Measurements from ENCODE around the gene ARHGAP27. TPM values are rescaled to one million over a fixed set of nuclear protein-coding genes. Genes with fewer than 3 reads are reported as not detected.
"Not testable (repeated sequence)": the region's sequence is repeated elsewhere in the genome, so short reads cannot be mapped to it uniquely, and the experiment has no call there.

Gene ARHGAP27
- total RNA-seq, 1 donor from 2014 or later = 155 TPM

DNA sequence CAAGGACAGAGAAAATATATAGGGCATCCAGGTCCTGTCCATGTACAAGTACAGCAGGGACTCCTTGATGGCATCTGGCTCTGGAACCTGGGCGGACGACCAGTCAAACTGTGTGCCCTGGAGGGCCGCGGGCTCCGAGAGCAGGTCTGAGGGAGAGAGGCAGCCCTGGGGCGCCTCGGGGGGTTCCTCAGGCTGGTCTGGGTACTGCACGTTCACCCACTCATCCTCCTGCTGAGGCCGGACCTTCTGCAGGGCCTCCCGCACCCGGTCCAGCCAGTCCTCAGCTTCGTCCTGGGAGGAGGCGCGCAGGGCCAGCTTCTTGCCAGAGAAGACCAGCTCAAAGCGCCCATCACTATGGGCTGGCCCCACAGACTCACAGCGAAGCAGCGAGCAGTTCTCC is 21.1 kb upstream of the ARHGAP27 start:
- H3K4me3 Mint-ChIP-seq (ENCODE audit: unreplicated experiment); H3K27me3 Mint-ChIP-seq (ENCODE audit: unreplicated experiment); DNase-seq (ENCODE audit: low spot score); H3K9me3 Mint-ChIP-seq (ENCODE audit: unreplicated experiment); H3K4me1 Mint-ChIP-seq (ENCODE audit: unreplicated experiment); H3K27ac Mint-ChIP-seq (ENCODE audit: unreplicated experiment): not testable (repeated sequence)
- H3K36me3 Mint-ChIP-seq (ENCODE audit: low read depth, unreplicated experiment) = peaks cover 14% of the 10 kb centered on the region
- TF ChIP-seq, protein P1, sequence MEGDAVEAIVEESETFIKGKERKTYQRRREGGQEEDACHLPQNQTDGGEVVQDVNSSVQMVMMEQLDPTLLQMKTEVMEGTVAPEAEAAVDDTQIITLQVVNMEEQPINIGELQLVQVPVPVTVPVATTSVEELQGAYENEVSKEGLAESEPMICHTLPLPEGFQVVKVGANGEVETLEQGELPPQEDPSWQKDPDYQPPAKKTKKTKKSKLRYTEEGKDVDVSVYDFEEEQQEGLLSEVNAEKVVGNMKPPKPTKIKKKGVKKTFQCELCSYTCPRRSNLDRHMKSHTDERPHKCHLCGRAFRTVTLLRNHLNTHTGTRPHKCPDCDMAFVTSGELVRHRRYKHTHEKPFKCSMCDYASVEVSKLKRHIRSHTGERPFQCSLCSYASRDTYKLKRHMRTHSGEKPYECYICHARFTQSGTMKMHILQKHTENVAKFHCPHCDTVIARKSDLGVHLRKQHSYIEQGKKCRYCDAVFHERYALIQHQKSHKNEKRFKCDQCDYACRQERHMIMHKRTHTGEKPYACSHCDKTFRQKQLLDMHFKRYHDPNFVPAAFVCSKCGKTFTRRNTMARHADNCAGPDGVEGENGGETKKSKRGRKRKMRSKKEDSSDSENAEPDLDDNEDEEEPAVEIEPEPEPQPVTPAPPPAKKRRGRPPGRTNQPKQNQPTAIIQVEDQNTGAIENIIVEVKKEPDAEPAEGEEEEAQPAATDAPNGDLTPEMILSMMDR (IDR thresholded peaks at IDR 0.05; ENCODE audit: unreplicated experiment) = peak; percentile 10

DNA sequence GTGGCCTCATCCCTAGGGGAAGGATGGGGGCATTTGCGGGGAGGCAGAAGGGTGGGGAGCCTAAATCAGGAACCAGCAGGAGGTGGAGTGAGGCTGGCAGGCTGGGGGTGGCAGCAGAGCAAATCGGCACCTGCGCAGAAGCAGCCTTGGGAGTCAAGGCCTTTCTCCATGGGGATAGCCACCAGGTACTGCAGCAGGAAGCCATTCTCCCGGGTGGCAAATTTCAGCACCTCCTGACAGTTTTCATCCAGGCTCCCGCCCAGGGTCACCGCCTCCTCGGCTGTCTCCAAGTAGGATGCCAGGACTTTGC is 20.5 kb upstream of the ARHGAP27 start:
- not testable (repeated sequence) for DNase-seq (ENCODE audit: low spot score); H3K4me1 Mint-ChIP-seq (ENCODE audit: unreplicated experiment); H3K27ac Mint-ChIP-seq (ENCODE audit: unreplicated experiment); H3K9me3 Mint-ChIP-seq (ENCODE audit: unreplicated experiment); H3K27me3 Mint-ChIP-seq (ENCODE audit: unreplicated experiment); H3K4me3 Mint-ChIP-seq (ENCODE audit: unreplicated experiment)
- H3K36me3 Mint-ChIP-seq (ENCODE audit: low read depth, unreplicated experiment) = peaks cover 14% of the 10 kb centered on the region

DNA sequence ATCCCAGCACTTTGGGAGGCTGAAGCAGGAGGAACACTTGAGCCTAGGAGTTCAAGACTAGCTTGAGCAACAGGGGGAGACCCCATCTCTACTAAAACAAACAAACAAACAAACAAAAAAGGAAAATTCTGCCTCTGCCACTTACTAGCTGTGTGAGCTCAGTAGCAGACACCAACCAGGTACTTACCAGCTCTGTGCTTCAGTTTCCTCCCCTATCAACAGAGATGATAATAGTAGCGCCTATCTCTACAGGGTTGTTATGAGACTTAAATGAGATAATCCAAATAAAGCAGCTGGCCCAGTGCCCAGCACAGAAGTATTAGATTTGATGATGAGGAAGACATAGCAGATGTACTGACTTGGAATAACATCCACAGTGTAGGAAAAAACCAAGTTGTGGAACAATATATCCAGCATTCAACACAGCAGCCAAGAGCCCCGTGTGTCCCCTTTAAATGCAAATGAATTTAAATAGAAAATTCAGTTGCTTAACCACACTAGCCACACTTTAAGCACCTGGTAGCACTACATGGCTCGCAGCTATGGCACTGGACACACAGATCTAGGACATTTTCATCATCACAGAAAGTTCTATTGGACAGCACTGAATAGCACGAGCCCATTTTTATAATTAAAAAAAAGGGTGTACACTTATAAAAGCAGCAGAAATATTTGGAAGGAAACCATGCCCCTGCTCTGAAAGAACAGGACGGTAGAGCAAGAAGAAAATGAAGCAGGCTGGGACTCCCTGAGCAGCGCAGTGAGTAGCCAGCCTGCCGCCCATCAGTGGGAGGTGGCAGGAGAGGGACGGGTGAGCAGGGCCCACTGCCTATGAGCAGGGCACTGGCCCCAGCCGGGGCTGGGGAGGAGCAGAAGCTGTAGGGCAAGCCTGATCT is 19.9 kb upstream of the ARHGAP27 start:
- H3K36me3 Mint-ChIP-seq (ENCODE audit: low read depth, unreplicated experiment) = peaks cover 14% of the 10 kb centered on the region
- not testable (repeated sequence) for H3K9me3 Mint-ChIP-seq (ENCODE audit: unreplicated experiment); H3K27ac Mint-ChIP-seq (ENCODE audit: unreplicated experiment); H3K4me1 Mint-ChIP-seq (ENCODE audit: unreplicated experiment); H3K27me3 Mint-ChIP-seq (ENCODE audit: unreplicated experiment); DNase-seq (ENCODE audit: low spot score); H3K4me3 Mint-ChIP-seq (ENCODE audit: unreplicated experiment)

DNA sequence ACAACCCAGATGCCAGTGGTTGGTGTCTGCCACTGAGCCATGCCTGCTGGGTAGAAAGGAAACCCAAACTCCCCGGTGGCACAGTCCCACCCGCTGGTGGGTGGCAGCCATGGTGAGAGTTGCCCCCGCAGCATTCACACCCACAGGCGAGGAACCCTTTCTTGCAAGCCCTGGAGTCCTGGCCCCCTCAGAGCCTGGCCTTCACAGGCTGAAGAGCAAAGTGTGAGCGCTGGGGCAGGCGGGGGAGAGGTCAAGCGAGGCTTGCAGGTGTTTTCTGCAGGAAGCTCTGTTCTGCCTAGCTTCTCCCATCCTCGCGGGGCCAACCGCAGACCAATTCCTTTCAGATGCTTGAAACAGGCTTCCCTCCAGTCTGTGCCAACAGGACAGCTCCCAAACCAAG is 19.0 kb upstream of the ARHGAP27 start:
- Mint-ChIP-seq H3K4me1 (ENCODE audit: unreplicated experiment) (peaks cover 11% of the 10 kb centered on the region), H3K36me3 (ENCODE audit: low read depth, unreplicated experiment) (peaks cover 14% of the 10 kb centered on the region)
- H3K4me3 Mint-ChIP-seq (ENCODE audit: unreplicated experiment); H3K27me3 Mint-ChIP-seq (ENCODE audit: unreplicated experiment); DNase-seq (ENCODE audit: low spot score); H3K9me3 Mint-ChIP-seq (ENCODE audit: unreplicated experiment); H3K27ac Mint-ChIP-seq (ENCODE audit: unreplicated experiment): not testable (repeated sequence)

GRCh38 chr17:45451131-45451530 is 18.5 kb upstream of the ARHGAP27 start:
- Mint-ChIP-seq H3K36me3 (ENCODE audit: low read depth, unreplicated experiment) (peaks cover 14% of the 10 kb centered on the region), H3K4me3 (ENCODE audit: unreplicated experiment) (no peak overlapping the region), H3K27ac (ENCODE audit: unreplicated experiment) (no peak overlapping the region), H3K9me3 (ENCODE audit: unreplicated experiment) (no peaks in the 10 kb centered on the region), H3K27me3 (ENCODE audit: unreplicated experiment) (peaks cover 3% of the 10 kb centered on the region), H3K4me1 (ENCODE audit: unreplicated experiment) (peaks cover 14% of the 10 kb centered on the region)
- DNase-seq (ENCODE audit: low spot score) = no peak
- TF ChIP-seq, protein P1 (IDR thresholded peaks at IDR 0.05; ENCODE audit: unreplicated experiment) = no peak

GRCh38 chr17:45449708-45450329 is 17.1 kb upstream of the ARHGAP27 start:
- not testable (repeated sequence) for H3K9me3 Mint-ChIP-seq (ENCODE audit: unreplicated experiment); DNase-seq (ENCODE audit: low spot score); H3K4me3 Mint-ChIP-seq (ENCODE audit: unreplicated experiment); H3K27ac Mint-ChIP-seq (ENCODE audit: unreplicated experiment); H3K27me3 Mint-ChIP-seq (ENCODE audit: unreplicated experiment)
- Mint-ChIP-seq H3K4me1 (ENCODE audit: unreplicated experiment) (peaks cover 26% of the 10 kb centered on the region), H3K36me3 (ENCODE audit: low read depth, unreplicated experiment) (peaks cover 19% of the 10 kb centered on the region)

DNA sequence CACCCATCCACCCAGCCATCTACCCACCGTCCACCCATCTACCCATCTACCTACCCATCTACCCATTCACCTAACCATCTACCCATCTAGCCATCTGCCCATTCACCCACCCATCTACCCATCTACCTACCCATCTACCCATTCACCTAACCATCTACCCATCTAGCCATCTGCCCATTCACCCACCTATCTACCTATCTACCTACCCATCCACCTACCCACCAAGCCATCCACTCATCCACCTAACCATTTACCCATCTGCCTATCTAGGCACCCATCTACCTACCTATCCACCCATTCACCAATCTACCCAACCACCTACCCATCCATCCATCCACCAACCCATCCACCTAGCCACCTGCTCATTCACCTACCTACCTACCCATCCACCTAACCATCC is 16.6 kb upstream of the ARHGAP27 start:
- Mint-ChIP-seq H3K4me1 (ENCODE audit: unreplicated experiment) (peaks cover 26% of the 10 kb centered on the region), H3K36me3 (ENCODE audit: low read depth, unreplicated experiment) (peaks cover 14% of the 10 kb centered on the region)
- not testable (repeated sequence) for H3K27ac Mint-ChIP-seq (ENCODE audit: unreplicated experiment); H3K4me3 Mint-ChIP-seq (ENCODE audit: unreplicated experiment); H3K27me3 Mint-ChIP-seq (ENCODE audit: unreplicated experiment); DNase-seq (ENCODE audit: low spot score); H3K9me3 Mint-ChIP-seq (ENCODE audit: unreplicated experiment)

DNA sequence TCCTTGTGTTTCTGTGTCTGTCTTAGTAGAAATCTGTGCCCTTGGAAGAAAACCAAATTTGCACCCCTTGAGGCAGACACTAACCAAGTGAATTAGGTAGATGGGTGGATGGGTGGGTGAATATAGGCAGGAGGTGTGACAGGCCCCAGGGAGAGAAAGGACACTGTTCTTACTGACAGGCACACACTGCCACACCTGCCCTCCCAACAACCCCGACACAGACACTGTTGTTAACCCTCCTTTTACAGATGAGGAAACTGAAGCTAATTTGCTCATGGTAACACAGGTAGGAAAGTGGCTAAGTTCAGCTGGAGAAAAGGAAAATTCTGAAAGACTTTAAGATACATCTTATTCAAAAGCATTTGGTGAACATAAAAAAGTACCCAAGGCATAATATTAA is 15.8 kb upstream of the ARHGAP27 start:
- Mint-ChIP-seq H3K36me3 (ENCODE audit: low read depth, unreplicated experiment) (peaks cover 14% of the 10 kb centered on the region), H3K4me1 (ENCODE audit: unreplicated experiment) (peaks cover 26% of the 10 kb centered on the region)
- H3K9me3 Mint-ChIP-seq (ENCODE audit: unreplicated experiment); DNase-seq (ENCODE audit: low spot score); H3K27ac Mint-ChIP-seq (ENCODE audit: unreplicated experiment); H3K27me3 Mint-ChIP-seq (ENCODE audit: unreplicated experiment); H3K4me3 Mint-ChIP-seq (ENCODE audit: unreplicated experiment): not testable (repeated sequence)

DNA sequence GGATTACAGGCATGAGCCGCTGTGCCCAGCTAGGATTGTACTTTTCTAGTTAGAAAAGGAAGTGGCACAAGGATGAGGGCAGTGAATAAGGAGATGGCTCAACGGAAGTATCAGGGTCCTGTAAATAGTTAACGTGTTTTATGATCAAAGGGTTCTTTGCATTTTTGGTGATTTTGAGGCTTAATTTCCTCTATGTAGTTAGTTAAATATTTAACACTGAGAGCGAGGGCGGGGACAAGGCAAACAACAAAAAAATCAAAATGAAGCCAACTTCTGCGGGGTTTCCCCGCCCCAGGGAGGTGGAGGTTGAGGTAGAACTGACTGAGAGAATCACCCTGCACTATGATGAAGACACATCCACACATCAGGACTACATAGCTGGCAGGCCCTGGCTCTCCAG is 15.4 kb upstream of the ARHGAP27 start:
- H3K36me3 Mint-ChIP-seq (ENCODE audit: low read depth, unreplicated experiment) = peaks cover 14% of the 10 kb centered on the region
- H3K9me3 Mint-ChIP-seq (ENCODE audit: unreplicated experiment); H3K27me3 Mint-ChIP-seq (ENCODE audit: unreplicated experiment); DNase-seq (ENCODE audit: low spot score); H3K4me3 Mint-ChIP-seq (ENCODE audit: unreplicated experiment): not testable (repeated sequence)
- peaks cover 26% of the 10 kb centered on the region for H3K4me1 Mint-ChIP-seq (ENCODE audit: unreplicated experiment)
- H3K27ac Mint-ChIP-seq (ENCODE audit: unreplicated experiment) = peak overlapping the region; percentile 72

- not testable (repeated sequence) for H3K4me3 Mint-ChIP-seq (ENCODE audit: unreplicated experiment); H3K27me3 Mint-ChIP-seq (ENCODE audit: unreplicated experiment); H3K9me3 Mint-ChIP-seq (ENCODE audit: unreplicated experiment); DNase-seq (ENCODE audit: low spot score)
- Mint-ChIP-seq H3K36me3 (ENCODE audit: low read depth, unreplicated experiment) (peaks cover 11% of the 10 kb centered on the region), H3K4me1 (ENCODE audit: unreplicated experiment) (peaks cover 26% of the 10 kb centered on the region), H3K27ac (ENCODE audit: unreplicated experiment) (peak overlapping the region; percentile 72)
These were observed 15.0 kb upstream of the ARHGAP27 start for GRCh38 chr17:45447650-45448049.

All from endothelial cell (in vitro differentiated cells).